HepG2 (cell line): ENCODE results near the gene CHCHD3. TPM values are rescaled to one million over a fixed set of nuclear protein-coding genes. Genes with fewer than 3 reads are reported as not detected.

Experiments used
- ATAC-seq: fragments of 200-7000 bp; cut with Tn5 transposase; 3 replicates; pipeline ENCODE4 v1.9.1; 2020; ENCODE audit warnings: mild to moderate bottlenecking, moderate library complexity
- BruUV-seq: library from RNA; stranded (reverse); fragments of 400-500 nt; replicated peaks from 2 replicates; lab custom pipeline; 2021; lab: Mats Ljungman, UMichigan
- CTCF ChIA-PET: fragments of 300-600 bp; formaldehyde crosslinking; extraction: SDS; loops from one replicate; lab custom pipeline; 2021; ENCODE audit warnings: low total read pairs, inconsistent platforms, low intra/inter-chr PET ratio; lab: Yijun Ruan, JAX
- POLR2A ChIA-PET: fragments of 350-600 bp; sonication (Branson Sonifier 250); formaldehyde crosslinking; loops from one replicate; lab custom pipeline; 2020; ENCODE audit warnings: antibody characterized with exemption, inconsistent platforms; lab: Yijun Ruan, JAX
- DNase-seq: peaks from one replicate; pipeline ENCODE4 v3.0.0-alpha.2; 2015; ENCODE audit warnings: low spot score
- FAIRE-seq: peaks from 3 replicates; lab custom pipeline; 2011; peaks lifted over from hg19 to GRCh38; lab: Jason Lieb, UNC
- H2AFZ ChIP-seq: one replicate; pipeline ENCODE4 v1.6.1; 2011; ENCODE audit warnings: low read length, inconsistent platforms
- H3K27ac ChIP-seq: fragments of 300-600 bp; 3 replicates; pipeline ENCODE4 v1.8.0; 2011; ENCODE audit warnings: mixed run types, mild to moderate bottlenecking, mixed read lengths, low read length, inconsistent platforms; ENCODE audit not compliant: insufficient read depth; ENCODE audit errors: extremely low read length
- H3K27me3 ChIP-seq, 2 experiments: fragments of 200-600 bp in 1 of 2; 2 replicates in 1 of 2; 3 replicates in 1 of 2; pipeline versions ENCODE4 v1.6.0 to v1.8.0; 2011; ENCODE audit warnings: low read length in 2 of 2, mild to moderate bottlenecking in 2 of 2, moderate library complexity in 2 of 2, inconsistent platforms in 1 of 2; ENCODE audit not compliant: insufficient read depth in 2 of 2, control insufficient read depth in 1 of 2
- H3K36me3 ChIP-seq, 2 experiments: fragments of 200-600 bp in 1 of 2; replicated peaks in 1 of 2; 2 replicates in 1 of 2; 3 replicates in 1 of 2; pipeline versions ENCODE4 v1.5.1 to v1.8.0; 2011; ENCODE audit warnings: low read length in 2 of 2, inconsistent platforms in 1 of 2; ENCODE audit not compliant: insufficient read depth in 2 of 2, control insufficient read depth in 1 of 2
- H3K4me1 ChIP-seq: 2 replicates; pipeline ENCODE4 v1.5.1; 2012; ENCODE audit warnings: low read length, inconsistent platforms; ENCODE audit not compliant: insufficient read depth
- H3K4me2 ChIP-seq: 2 replicates; pipeline ENCODE4 v1.6.0; 2011; ENCODE audit warnings: low read depth, low read length, inconsistent platforms
- H3K4me3 ChIP-seq, 3 experiments: fragments of 200-600 bp in 1 of 3; sonication (generic), shearing (Covaris generic) in 1 of 3; replicated peaks in 1 of 3; 2 replicates each; pipeline ENCODE4 v1.5.1; 2011 to 2016; ENCODE audit warnings: low read length in 3 of 3, inconsistent platforms in 2 of 3, low read depth in 2 of 3, mild to moderate bottlenecking in 2 of 3, control low read depth in 1 of 3, mixed read lengths in 1 of 3; ENCODE audit not compliant: insufficient read depth in 1 of 3
- H3K79me2 ChIP-seq: one replicate; pipeline ENCODE4 v1.6.1; 2011; ENCODE audit warnings: low read length, inconsistent platforms; ENCODE audit not compliant: insufficient read depth
- H3K9ac ChIP-seq: 2 replicates; pipeline ENCODE4 v1.6.0; 2011; ENCODE audit warnings: mild to moderate bottlenecking, low read depth, low read length, inconsistent platforms; ENCODE audit not compliant: insufficient read depth
- H3K9me3 ChIP-seq: 2 replicates; pipeline ENCODE4 v1.5.1; 2012; ENCODE audit warnings: mild to moderate bottlenecking, low read length
- H4K20me1 ChIP-seq: 2 replicates; pipeline ENCODE4 v1.6.0; 2011; ENCODE audit warnings: inconsistent platforms, mild to moderate bottlenecking, low read length, moderate library complexity; ENCODE audit not compliant: insufficient read depth
- AKAP8 ChIP-seq: sonication (generic); formaldehyde crosslinking; IDR thresholded peaks from 2 replicates; pipeline ENCODE4 v1.5.1; 2020; ENCODE audit warnings: mild to moderate bottlenecking, missing genetic modification reagents
- NRL ChIP-seq: sonication (generic); formaldehyde crosslinking; IDR thresholded peaks from 2 replicates; pipeline ENCODE4 v1.5.0; 2020; ENCODE audit warnings: missing genetic modification reagents, mild to moderate bottlenecking, moderate library complexity, borderline replicate concordance
- RBM39 ChIP-seq: fragments of 200-400 bp; formaldehyde crosslinking; IDR thresholded peaks from one replicate; pipeline ENCODE4 v1.6.1; 2018; ENCODE audit warnings: antibody characterized with exemption, mild to moderate bottlenecking, low read depth, low read length; ENCODE audit not compliant: poor library complexity, severe bottlenecking
- ZNF230 ChIP-seq: sonication (generic); formaldehyde crosslinking; IDR thresholded peaks from 2 replicates; pipeline ENCODE4 v1.4.0; 2020; ENCODE audit warnings: mild to moderate bottlenecking, missing genetic modification reagents
- ZNF460 ChIP-seq: sonication (generic); formaldehyde crosslinking; IDR thresholded peaks from 2 replicates; pipeline ENCODE4 v1.5.1; 2020; ENCODE audit warnings: missing genetic modification reagents, mild to moderate bottlenecking, borderline replicate concordance
- WGBS: methylation state at CpG from one replicate; pipeline ENCODE4 v1.1.6; 2017; ENCODE audit warnings: low lambda C conversion rate; 5-methylcytosine and 5-hydroxymethylcytosine counted together
- in situ Hi-C: cut with HindIII; loops from 2 replicates; pipeline ENCODE4 v1.10.0; 2017; ENCODE audit warnings: low pct_unique_long_range_greater_than_20kb; ENCODE audit not compliant: extremely low pct_ligation_motif_present
- intact Hi-C: fragments of 100-400 bp; cut with micrococcal nuclease; formaldehyde crosslinking; loops from one replicate; pipeline ENCODE4 v1.10.0; 2022; ENCODE audit not compliant: unreplicated experiment
- polyA plus RNA-seq, 8 experiments: library from polyadenylated mRNA; depleted of rRNA in 3 of 8; stranded (reverse) in 7 of 8; unstranded in 1 of 8; fragments of >200 nt; fragmentation: Illumina TruSeq in 4 of 8; extraction: Trizol in 4 of 8; gene quantifications; 2 replicates each; pipeline versions ENCODE4 v1.2.1 to v1.2.3, GENCODE V29; 2011 to 2016; ENCODE audit warnings: low read depth in 4 of 8, missing spikeins in 1 of 8, mixed read lengths in 1 of 8; ENCODE audit not compliant: insufficient read depth in 1 of 8
- total RNA-seq, 5 experiments: library from RNA; depleted of rRNA; stranded (reverse); fragments of >200 nt; fragmentation: Illumina TruSeq; extraction: Trizol; gene quantifications; 2 replicates each; pipeline ENCODE4 v1.2.3, GENCODE V29; 2016; ENCODE audit warnings: low read depth in 1 of 5
- TF ChIP-seq, protein P1 (sequence below): sonication (generic); formaldehyde crosslinking; IDR thresholded peaks from 2 replicates; pipeline ENCODE4 v1.4.0; 2020; ENCODE audit warnings: missing genetic modification reagents, mild to moderate bottlenecking, borderline replicate concordance
- TF ChIP-seq, protein P2 (sequence below): sonication (generic); formaldehyde crosslinking; IDR thresholded peaks from 2 replicates; pipeline ENCODE4 v1.4.0; 2020; ENCODE audit warnings: missing genetic modification reagents
- TF ChIP-seq, protein P3 (sequence below): sonication (generic); formaldehyde crosslinking; IDR thresholded peaks from 2 replicates; pipeline ENCODE4 v1.4.0; 2020; ENCODE audit warnings: low read depth, mild to moderate bottlenecking, missing genetic modification reagents
- TF ChIP-seq, protein P4 (sequence below): IDR thresholded peaks from 2 replicates; pipeline ENCODE4 v1.6.1; 2016; ENCODE audit warnings: low read depth, missing genetic modification reagents, missing compliant biosample characterization

CHCHD3 gene
- total and polyA plus RNA-seq, 2 of the 13 experiments (the other 11 are each of a cell fraction or from before 2014, with no cell fraction given): 32.7 to 86.8 TPM

DNA sequence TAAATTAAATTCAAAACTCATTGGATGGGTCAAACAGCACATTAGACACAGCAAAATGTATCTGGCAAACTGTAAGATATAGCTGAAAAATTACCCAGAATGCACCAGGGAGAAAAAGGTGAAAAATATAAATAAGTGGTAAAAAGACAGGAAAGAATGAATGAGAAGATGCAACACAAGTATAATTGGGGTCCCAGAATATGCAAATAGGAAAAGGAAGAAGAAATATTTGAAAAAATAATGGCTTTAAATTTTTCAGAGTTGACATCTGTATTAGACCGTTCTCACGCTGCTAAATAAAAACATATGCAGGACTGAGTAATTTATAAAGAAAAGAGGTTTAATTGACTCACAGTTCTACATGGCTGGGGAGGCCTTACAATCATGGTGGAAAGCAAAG lies 337.9 kb downstream of the CHCHD3 start:
- no peak overlapping the region for H3K4me3 ChIP-seq
- no peak overlapping the region for H3K27ac ChIP-seq
- no peaks in the 10 kb centered on the region for H4K20me1 ChIP-seq
- H3K79me2 ChIP-seq: no peaks in the 10 kb centered on the region
- DNase-seq: no peak
- whole genome bisulfite sequencing: 39% methylated on average over 2 of the region's 2 CpGs
- FAIRE-seq: no peak
- no peak overlapping the region for H3K4me2 ChIP-seq
- ATAC-seq: no peak
- BruUV-seq: no TSS peak
- no peaks in the 10 kb centered on the region for H3K36me3 ChIP-seq
- H3K9ac ChIP-seq: no peak overlapping the region
- no peak overlapping the region for H2AFZ ChIP-seq
- CTCF ChIA-PET: no interaction called here
- POLR2A ChIA-PET: no interaction called here
- H3K4me1 ChIP-seq: no peaks in the 10 kb centered on the region
- intact Hi-C loops (no loop called here), in situ Hi-C loops (no loop called here)
- peaks cover 17% of the 10 kb centered on the region for H3K9me3 ChIP-seq
- peaks cover 0 to 3% of the 10 kb centered on the region in 2 experiments; a peak in 2 of 5 replicates for H3K27me3 ChIP-seq
- TF ChIP-seq ZNF460 (CRISPR knock-in tag) (no peak), AKAP8 (CRISPR knock-in tag) (no peak)
- TF ChIP-seq, protein P1, sequence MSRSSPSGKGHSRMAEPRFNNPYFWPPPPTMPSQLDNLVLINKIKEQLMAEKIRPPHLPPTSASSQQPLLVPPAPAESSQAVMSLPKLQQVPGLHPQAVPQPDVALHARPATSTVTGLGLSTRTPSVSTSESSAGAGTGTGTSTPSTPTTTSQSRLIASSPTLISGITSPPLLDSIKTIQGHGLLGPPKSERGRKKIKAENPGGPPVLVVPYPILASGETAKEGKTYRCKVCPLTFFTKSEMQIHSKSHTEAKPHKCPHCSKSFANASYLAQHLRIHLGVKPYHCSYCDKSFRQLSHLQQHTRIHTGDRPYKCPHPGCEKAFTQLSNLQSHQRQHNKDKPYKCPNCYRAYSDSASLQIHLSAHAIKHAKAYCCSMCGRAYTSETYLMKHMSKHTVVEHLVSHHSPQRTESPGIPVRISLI: no peak
- TF ChIP-seq, protein P2, sequence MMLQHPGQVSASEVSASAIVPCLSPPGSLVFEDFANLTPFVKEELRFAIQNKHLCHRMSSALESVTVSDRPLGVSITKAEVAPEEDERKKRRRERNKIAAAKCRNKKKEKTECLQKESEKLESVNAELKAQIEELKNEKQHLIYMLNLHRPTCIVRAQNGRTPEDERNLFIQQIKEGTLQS: no peak

DNA sequence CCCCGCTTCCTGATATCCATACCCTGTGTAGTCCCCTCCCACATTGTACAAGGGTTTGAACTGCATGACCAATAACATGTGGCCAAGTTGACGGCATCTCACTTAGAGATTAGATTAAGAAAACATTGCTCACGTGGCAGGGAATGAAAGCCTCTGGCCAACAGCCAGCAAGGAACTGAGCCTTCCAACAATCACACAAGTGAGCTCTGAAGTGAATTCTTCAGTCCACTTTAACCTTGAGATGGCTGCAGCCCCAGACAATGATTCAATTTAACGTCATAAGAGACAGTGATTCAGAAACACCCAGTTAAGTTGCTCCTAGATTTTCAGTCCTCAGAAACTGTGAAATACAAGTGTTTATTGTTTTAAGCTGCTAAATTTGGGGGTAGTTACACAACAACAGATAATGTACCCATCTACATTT lies 339.7 kb downstream of the CHCHD3 start:
- in situ Hi-C loops: no loop called here
- H3K4me1 ChIP-seq: no peaks in the 10 kb centered on the region
- POLR2A ChIA-PET: no interaction called here
- TF ChIP-seq ZNF230 (no peak), NRL (no peak), RBM39 (no peak)
- TF ChIP-seq, protein P3, sequence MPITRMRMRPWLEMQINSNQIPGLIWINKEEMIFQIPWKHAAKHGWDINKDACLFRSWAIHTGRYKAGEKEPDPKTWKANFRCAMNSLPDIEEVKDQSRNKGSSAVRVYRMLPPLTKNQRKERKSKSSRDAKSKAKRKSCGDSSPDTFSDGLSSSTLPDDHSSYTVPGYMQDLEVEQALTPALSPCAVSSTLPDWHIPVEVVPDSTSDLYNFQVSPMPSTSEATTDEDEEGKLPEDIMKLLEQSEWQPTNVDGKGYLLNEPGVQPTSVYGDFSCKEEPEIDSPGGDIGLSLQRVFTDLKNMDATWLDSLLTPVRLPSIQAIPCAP: no peak
- TF ChIP-seq, protein P4, sequence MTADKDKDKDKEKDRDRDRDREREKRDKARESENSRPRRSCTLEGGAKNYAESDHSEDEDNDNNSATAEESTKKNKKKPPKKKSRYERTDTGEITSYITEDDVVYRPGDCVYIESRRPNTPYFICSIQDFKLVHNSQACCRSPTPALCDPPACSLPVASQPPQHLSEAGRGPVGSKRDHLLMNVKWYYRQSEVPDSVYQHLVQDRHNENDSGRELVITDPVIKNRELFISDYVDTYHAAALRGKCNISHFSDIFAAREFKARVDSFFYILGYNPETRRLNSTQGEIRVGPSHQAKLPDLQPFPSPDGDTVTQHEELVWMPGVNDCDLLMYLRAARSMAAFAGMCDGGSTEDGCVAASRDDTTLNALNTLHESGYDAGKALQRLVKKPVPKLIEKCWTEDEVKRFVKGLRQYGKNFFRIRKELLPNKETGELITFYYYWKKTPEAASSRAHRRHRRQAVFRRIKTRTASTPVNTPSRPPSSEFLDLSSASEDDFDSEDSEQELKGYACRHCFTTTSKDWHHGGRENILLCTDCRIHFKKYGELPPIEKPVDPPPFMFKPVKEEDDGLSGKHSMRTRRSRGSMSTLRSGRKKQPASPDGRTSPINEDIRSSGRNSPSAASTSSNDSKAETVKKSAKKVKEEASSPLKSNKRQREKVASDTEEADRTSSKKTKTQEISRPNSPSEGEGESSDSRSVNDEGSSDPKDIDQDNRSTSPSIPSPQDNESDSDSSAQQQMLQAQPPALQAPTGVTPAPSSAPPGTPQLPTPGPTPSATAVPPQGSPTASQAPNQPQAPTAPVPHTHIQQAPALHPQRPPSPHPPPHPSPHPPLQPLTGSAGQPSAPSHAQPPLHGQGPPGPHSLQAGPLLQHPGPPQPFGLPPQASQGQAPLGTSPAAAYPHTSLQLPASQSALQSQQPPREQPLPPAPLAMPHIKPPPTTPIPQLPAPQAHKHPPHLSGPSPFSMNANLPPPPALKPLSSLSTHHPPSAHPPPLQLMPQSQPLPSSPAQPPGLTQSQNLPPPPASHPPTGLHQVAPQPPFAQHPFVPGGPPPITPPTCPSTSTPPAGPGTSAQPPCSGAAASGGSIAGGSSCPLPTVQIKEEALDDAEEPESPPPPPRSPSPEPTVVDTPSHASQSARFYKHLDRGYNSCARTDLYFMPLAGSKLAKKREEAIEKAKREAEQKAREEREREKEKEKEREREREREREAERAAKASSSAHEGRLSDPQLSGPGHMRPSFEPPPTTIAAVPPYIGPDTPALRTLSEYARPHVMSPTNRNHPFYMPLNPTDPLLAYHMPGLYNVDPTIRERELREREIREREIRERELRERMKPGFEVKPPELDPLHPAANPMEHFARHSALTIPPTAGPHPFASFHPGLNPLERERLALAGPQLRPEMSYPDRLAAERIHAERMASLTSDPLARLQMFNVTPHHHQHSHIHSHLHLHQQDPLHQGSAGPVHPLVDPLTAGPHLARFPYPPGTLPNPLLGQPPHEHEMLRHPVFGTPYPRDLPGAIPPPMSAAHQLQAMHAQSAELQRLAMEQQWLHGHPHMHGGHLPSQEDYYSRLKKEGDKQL (CRISPR knock-in tag): no peak

More for the DNA sequence above, 339.7 kb downstream of the CHCHD3 start:
- Histone ChIP-seq H3K4me3 (no peak overlapping the region), H3K4me2 (no peak overlapping the region), H3K36me3 (no peaks in the 10 kb centered on the region), H3K9me3 (peaks cover 17% of the 10 kb centered on the region), H4K20me1 (no peaks in the 10 kb centered on the region), H3K79me2 (no peaks in the 10 kb centered on the region), H3K27me3 (no peaks in the 10 kb centered on the region), H2AFZ (no peak overlapping the region), H3K9ac (no peak overlapping the region), H3K27ac (no peak overlapping the region)
- no TSS peak for BruUV-seq
- ATAC-seq (no peak), FAIRE-seq (no peak), DNase-seq (no peak)
- intact Hi-C loops: no loop called here
- WGBS: 10% methylated on average over 4 of the region's 4 CpGs
- CTCF ChIA-PET: no interaction called here
